GM18868 (cell line): ENCODE results near the gene LAMTOR5.

ENCODE experiments used
- ATAC-seq: cut with Tn5 transposase; IDR thresholded peaks from one replicate; pipeline ENCODE4 v1.9.1; 2021; ENCODE audit warnings: mild to moderate bottlenecking, moderate library complexity; ENCODE audit not compliant: unreplicated experiment

The LAMTOR5 gene

GRCh38 chr1:110390692-110391245 lies 16.7 kb downstream of the LAMTOR5 start, which contains the start of gene SLC16A4:
Gene SLC16A4, minus strand, starts transcription at chr1:110391026. Its CDS starts 1,703 bp downstream, at chr1:110389323.
- no peak for ATAC-seq

GRCh38 chr1:110390096-110390495 lies 17.4 kb downstream of the LAMTOR5 start:
- no peak for ATAC-seq

- ATAC-seq = no peak
Observed at GRCh38 chr1:110387048-110387754, 20.3 kb downstream of the LAMTOR5 start.

GRCh38 chr1:110385369-110385768 lies 22.1 kb downstream of the LAMTOR5 start:
- no peak for ATAC-seq

GRCh38 chr1:110384581-110385321 lies 22.7 kb downstream of the LAMTOR5 start:
- ATAC-seq = peak; percentile 74

GRCh38 chr1:110383251-110383990 lies 24.1 kb downstream of the LAMTOR5 start:
- ATAC-seq = no peak

- no peak for ATAC-seq
Observed at GRCh38 chr1:110380672-110381283, 26.7 kb downstream of the LAMTOR5 start.

- ATAC-seq = no peak
Observed at GRCh38 chr1:110375490-110375889, 32.0 kb downstream of the LAMTOR5 start.

GRCh38 chr1:110370827-110371226 lies 36.7 kb downstream of the LAMTOR5 start:
- no peak for ATAC-seq

- ATAC-seq = no peak
Observed at GRCh38 chr1:110364221-110364620, 43.3 kb downstream of the LAMTOR5 start.

- no peak for ATAC-seq
Observed at GRCh38 chr1:110361856-110362255, 45.6 kb downstream of the LAMTOR5 start.

- ATAC-seq = no peak
Observed at GRCh38 chr1:110360431-110360830, 47.1 kb downstream of the LAMTOR5 start.

- ATAC-seq = no peak
Observed at GRCh38 chr1:110356379-110356778, 51.1 kb downstream of the LAMTOR5 start.

- ATAC-seq = no peak
Observed at GRCh38 chr1:110355321-110355720, 52.2 kb downstream of the LAMTOR5 start.
